C4-2B (cell line): ENCODE measurements around the gene RPLP1.

ENCODE experiments used
- H3K27ac ChIP-seq: fragments of 450-650 bp; 2 replicates; pipeline ENCODE4 v1.5.1; 2017
- CTCF ChIP-seq: fragments of 450-650 bp; conservative IDR thresholded peaks from 2 replicates; pipeline ENCODE4 v1.5.1; 2017; ENCODE audit warnings: mild to moderate bottlenecking
- ZFX ChIP-seq: fragments of 450-650 bp; IDR thresholded peaks from 2 replicates; pipeline ENCODE4 v1.6.1; 2017

The RPLP1 gene

GRCh38 chr15:69412701-69413100 lies 39.9 kb upstream of the RPLP1 start:
- TF ChIP-seq CTCF (no peak), ZFX (no peak)
- H3K27ac ChIP-seq: no peak overlapping the region

- peak within 1 kb of the TSS; percentile 87 for H3K27ac ChIP-seq
- TF ChIP-seq ZFX: peak; percentile 93
- no peak for TF ChIP-seq CTCF
Observed at GRCh38 chr15:69413822-69414700, 38.6 kb upstream of the RPLP1 start, which contains the start of gene KIF23. TSS of gene KIF23 (plus strand) at chr15:69414349. CDS start at chr15:69414466, 117 bp downstream.

- peak overlapping the region; percentile 87 for H3K27ac ChIP-seq
- TF ChIP-seq ZFX (peak; percentile 76; the same call in 1 of the 2 replicates), CTCF (no peak)
Observed at GRCh38 chr15:69414701-69415167, 37.9 kb upstream of the RPLP1 start.

GRCh38 chr15:69415381-69415780 lies 37.2 kb upstream of the RPLP1 start:
- no peak overlapping the region for H3K27ac ChIP-seq
- no peak for TF ChIP-seq ZFX
- no peak for TF ChIP-seq CTCF

GRCh38 chr15:69417581-69417980 lies 35.0 kb upstream of the RPLP1 start:
- H3K27ac ChIP-seq: no peak overlapping the region
- TF ChIP-seq ZFX: no peak
- TF ChIP-seq CTCF: no peak

- no peak for TF ChIP-seq CTCF
- no peak for TF ChIP-seq ZFX
- H3K27ac ChIP-seq: no peak overlapping the region
Observed at GRCh38 chr15:69421498-69421897, 31.1 kb upstream of the RPLP1 start.

GRCh38 chr15:69422336-69422895 lies 30.2 kb upstream of the RPLP1 start:
- no peak overlapping the region for H3K27ac ChIP-seq
- TF ChIP-seq CTCF: no peak
- TF ChIP-seq ZFX: no peak
